Ecto neural progenitor cell (in vitro differentiated cells): ENCODE data around the gene CBX5.

Source experiments
- DNase-seq: peaks from one replicate; pipeline ENCODE4 v3.0.0-alpha.2; 2018; ENCODE audit warnings: low spot score

The CBX5 gene

GRCh38 chr12:54222609-54223008 is 57.3 kb downstream of the CBX5 start:
- no peak for DNase-seq

GRCh38 chr12:54221402-54221984 is 58.4 kb downstream of the CBX5 start:
- DNase-seq: peak; percentile 37

GRCh38 chr12:54220567-54220966 is 59.4 kb downstream of the CBX5 start:
- no peak for DNase-seq

- peak; percentile 86 for DNase-seq
Measured at GRCh38 chr12:54220092-54220557, 59.8 kb downstream of the CBX5 start.

GRCh38 chr12:54217774-54218241 is 62.1 kb downstream of the CBX5 start:
- peak; percentile 80 for DNase-seq

- peak; percentile 92 for DNase-seq
Measured at GRCh38 chr12:54216797-54217661, 62.9 kb downstream of the CBX5 start.

- DNase-seq: no peak
Measured at GRCh38 chr12:54215989-54216796, 63.7 kb downstream of the CBX5 start.

GRCh38 chr12:54214553-54215406 is 65.1 kb downstream of the CBX5 start:
- DNase-seq: peak; percentile 98

GRCh38 chr12:54213079-54213478 is 66.8 kb downstream of the CBX5 start:
- DNase-seq: no peak

- DNase-seq: no peak
Measured at GRCh38 chr12:54211920-54212319, 68.0 kb downstream of the CBX5 start.

- no peak for DNase-seq
Measured at GRCh38 chr12:54210400-54210790, 69.5 kb downstream of the CBX5 start.

GRCh38 chr12:54208591-54208990 is 71.3 kb downstream of the CBX5 start:
- DNase-seq: no peak

- DNase-seq: peak; percentile 94
Measured at GRCh38 chr12:54207539-54208294, 72.2 kb downstream of the CBX5 start.

- DNase-seq: no peak
Measured at GRCh38 chr12:54206791-54207190, 73.1 kb downstream of the CBX5 start.

GRCh38 chr12:54204316-54204715 is 75.6 kb downstream of the CBX5 start:
- DNase-seq: no peak

GRCh38 chr12:54201001-54201794 is 78.7 kb downstream of the CBX5 start:
- DNase-seq: peak; percentile 91

GRCh38 chr12:54200412-54200811 is 79.5 kb downstream of the CBX5 start:
- DNase-seq: no peak

- DNase-seq: no peak
Measured at GRCh38 chr12:54199917-54200316, 80.0 kb downstream of the CBX5 start.

- no peak for DNase-seq
Measured at GRCh38 chr12:54199034-54199433, 80.9 kb downstream of the CBX5 start.

- DNase-seq: no peak
Measured at GRCh38 chr12:54197431-54197909, 82.5 kb downstream of the CBX5 start.
